Spleen (tissue), 11 donors: Measurements from ENCODE around the gene SMG7. TPM values are rescaled to one million over a fixed set of nuclear protein-coding genes. Genes with fewer than 3 reads are reported as not detected.
A peak's percentile ranks its signal among the peaks of the same experiment; 100 is the strongest.

Experiments used
- DNase-seq: peaks from one replicate; pipeline ENCODE4 v3.0.0-alpha.2; 2020
- H3K27ac ChIP-seq, 8 donors: fragments of 200-600 bp; sonication (generic) in 7 of 8; 1 replicate in 4 of 8; 2 replicates in 4 of 8; pipeline versions ENCODE4 v1.5.0 to v1.8.0; 2016 to 2021; ENCODE audit warnings: inconsistent platforms in 4 of 8, mild to moderate bottlenecking in 4 of 8, moderate library complexity in 1 of 8
- H3K27me3 ChIP-seq, 7 donors: fragments of 200-600 bp; sonication (generic) in 6 of 7; replicated peaks in 1 of 7; 1 replicate in 4 of 7; 2 replicates in 3 of 7; pipeline versions ENCODE4 v1.5.0 to v1.8.0; 2016 to 2021; ENCODE audit warnings: inconsistent platforms in 3 of 7, mild to moderate bottlenecking in 1 of 7
- H3K36me3 ChIP-seq, 6 donors: fragments of 200-600 bp; sonication (generic) in 5 of 6; 1 replicate in 4 of 6; 2 replicates in 2 of 6; pipeline versions ENCODE4 v1.5.0 to v1.8.0; 2016 to 2021; ENCODE audit warnings: inconsistent platforms in 2 of 6
- H3K4me1 ChIP-seq, 6 donors: fragments of 200-600 bp; sonication (generic) in 5 of 6; 1 replicate in 3 of 6; 2 replicates in 3 of 6; pipeline versions ENCODE4 v1.5.0 to v1.8.0; 2016 to 2021; ENCODE audit warnings: inconsistent platforms in 3 of 6
- H3K4me3 ChIP-seq, 8 donors: fragments of 200-600 bp; sonication (generic) in 7 of 8; 1 replicate in 4 of 8; 2 replicates in 4 of 8; pipeline versions ENCODE4 v1.5.0 to v1.8.0; 2016 to 2021; ENCODE audit warnings: inconsistent platforms in 4 of 8, mild to moderate bottlenecking in 4 of 8, moderate library complexity in 2 of 8
- H3K9me3 ChIP-seq, 8 donors: fragments of 200-600 bp; sonication (generic) in 7 of 8; 1 replicate in 4 of 8; 2 replicates in 4 of 8; pipeline versions ENCODE4 v1.5.0 to v1.8.0; 2016 to 2021; ENCODE audit warnings: inconsistent platforms in 4 of 8
- CTCF ChIP-seq, 11 experiments: fragments of 200-600 bp in 7 of 11; fragments of 450-650 bp in 4 of 11; sonication (generic) in 4 of 11; IDR thresholded peaks in 8 of 11; conservative IDR thresholded peaks in 3 of 11; 1 replicate in 7 of 11; 2 replicates in 4 of 11; pipeline versions ENCODE4 v1.4.0 to v1.8.0; 2016 to 2021; ENCODE audit warnings: antibody characterized with exemption in 11 of 11, inconsistent platforms in 4 of 11, mild to moderate bottlenecking in 1 of 11
- POLR2A ChIP-seq, 3 donors: fragments of 450-650 bp; IDR thresholded peaks; one replicate each; pipeline ENCODE4 v1.5.1; 2017; ENCODE audit warnings: antibody characterized with exemption in 3 of 3, mild to moderate bottlenecking in 1 of 3
- POLR2AphosphoS5 ChIP-seq, 3 donors: sonication (generic); formaldehyde crosslinking; IDR thresholded peaks; one replicate each; pipeline ENCODE4 v1.5.1; 2017; ENCODE audit warnings: antibody characterized with exemption in 3 of 3
- WGBS, 5 donors: extraction: QIAGEN DNeasy Blood & Tissue Kit in 3 of 5; methylation state at CpG; one replicate each; pipeline versions ENCODE4 v1.1.5 to v1.1.7; 2013 to 2018; 5-methylcytosine and 5-hydroxymethylcytosine counted together
- intact Hi-C: fragments of 100-400 bp; cut with DNase I; formaldehyde crosslinking; loops from one replicate; pipeline ENCODE4 v1.15.0; 2023; ENCODE audit warnings: low total_unique reads
- polyA plus RNA-seq, 3 donors: library from polyadenylated mRNA; stranded (reverse); fragments of 200-250 nt; gene quantifications; one replicate each; pipeline ENCODE4 v1.2.1, GENCODE V29; 2013
- total RNA-seq, 7 donors: library from RNA; depleted of rRNA in 3 of 7; stranded (reverse); fragments of >200 nt in 3 of 7; fragmentation: NEBNext Ultra II Directional in 4 of 7; extraction: Animal tissue kit (Norgen Biotek cat#: 25700) in 4 of 7; gene quantifications; one replicate each; pipeline versions ENCODE4 v1.1.0 to v1.2.1, GENCODE V29; 2016 to 2021
- donor health status: healthy with polysubstance abuse.
- donor health status: DM: no; HTN: no; CAD: no; lungs with moderate emphysema.
- donor health status: DM: no; HTN: no; CAD: no.
- donor health status: Bipolar disorder and iron deficiency.
- donor health status: healthy.
- donor health status: DM: no; HTN: no; CAD: no.
- donor health status: DM: yes; HTN: yes; CAD: no.

Gene SMG7
- total and polyA plus RNA-seq, 10 donors: 14.1 to 116 (median 53.5) TPM

GRCh38 chr1:183589874-183590243, 117.6 kb downstream of the SMG7 start:
- no peak for TF ChIP-seq POLR2A (IDR thresholded peaks at IDR 0.05)
- TF ChIP-seq CTCF (IDR thresholded peaks at IDR 0.05 in 8 of 11, conservative IDR thresholded peaks at IDR 0.05 in 3 of 11): no peak
- TF ChIP-seq POLR2AphosphoS5 (IDR thresholded peaks at IDR 0.05): no peak
- peak overlapping the region; percentile 72 to 98 (median 90) for H3K27ac ChIP-seq
- peak overlapping the region; percentile 8 to 67 (median 30) for H3K4me3 ChIP-seq
- H3K27me3 ChIP-seq: no peaks in the 10 kb centered on the region
- WGBS, 5 donors: 45 to 74% (median 63%) methylated on average over 4 of the region's 4 CpGs
- no peaks in the 10 kb centered on the region for H3K9me3 ChIP-seq
- peaks cover 2 to 83% (median 48%) of the 10 kb centered on the region in 6 donors for H3K4me1 ChIP-seq
- DNase-seq: no peak
- intact Hi-C loops: no loop called here
- peaks cover 0 to 22% (median 0%) of the 10 kb centered on the region in 6 donors for H3K36me3 ChIP-seq

GRCh38 chr1:183590244-183591191, 118.2 kb downstream of the SMG7 start, which contains the start of gene NCF2:
NCF2 (minus strand) TSS chr1:183590459; CDS start chr1:183590329, 130 bp downstream.
- Histone ChIP-seq H3K27ac (peak within 1 kb of the TSS; percentile 72 to 98 (median 90)), H3K4me1 (peaks cover 2 to 77% (median 47%) of the 10 kb centered on the region in 6 donors), H3K36me3 (peaks cover 0 to 16% (median 0%) of the 10 kb centered on the region in 6 donors), H3K4me3 (peak within 1 kb of the TSS; percentile 8 to 67 (median 30)), H3K9me3 (no peaks in the 10 kb centered on the region), H3K27me3 (no peaks in the 10 kb centered on the region)
- intact Hi-C loops: no loop called here
- peak; percentile 83 for DNase-seq
- no peak for TF ChIP-seq POLR2A (IDR thresholded peaks at IDR 0.05)
- TF ChIP-seq CTCF (IDR thresholded peaks at IDR 0.05 in 8 of 11, conservative IDR thresholded peaks at IDR 0.05 in 3 of 11): peak in 4 of 11 experiments; percentile 4 to 28 (median 20)
- peak in 2 of 3 donors; percentile 42 to 86 for TF ChIP-seq POLR2AphosphoS5 (IDR thresholded peaks at IDR 0.05)
- 37 to 61% (median 41%) methylated on average over 6 of the region's 6 CpGs for WGBS, 5 donors

- H3K4me3 ChIP-seq: peak overlapping the region in 1 of 8 donors; percentile 11
- no peaks in the 10 kb centered on the region for H3K36me3 ChIP-seq
- H3K9me3 ChIP-seq: no peaks in the 10 kb centered on the region
- 70 to 83% (median 79%) methylated on average over 7 of the region's 7 CpGs for WGBS, 5 donors
- intact Hi-C loops: no loop called here
- TF ChIP-seq POLR2AphosphoS5 (IDR thresholded peaks at IDR 0.05) (no peak), CTCF (IDR thresholded peaks at IDR 0.05 in 8 of 11, conservative IDR thresholded peaks at IDR 0.05 in 3 of 11) (no peak)
- H3K4me1 ChIP-seq: peaks cover 2 to 58% (median 45%) of the 10 kb centered on the region in 6 donors
- H3K27me3 ChIP-seq: no peaks in the 10 kb centered on the region
- H3K27ac ChIP-seq: peak overlapping the region in 6 of 8 donors; percentile 58 to 98 (median 90)
- DNase-seq: no peak
Observed at GRCh38 chr1:183592733-183593132, 120.4 kb downstream of the SMG7 start.

GRCh38 chr1:183593356-183593755, 121.1 kb downstream of the SMG7 start:
- TF ChIP-seq POLR2A (IDR thresholded peaks at IDR 0.05) (no peak), CTCF (IDR thresholded peaks at IDR 0.05 in 8 of 11, conservative IDR thresholded peaks at IDR 0.05 in 3 of 11) (no peak), POLR2AphosphoS5 (IDR thresholded peaks at IDR 0.05) (peak in 1 of 3 donors; percentile 61)
- H3K4me1 ChIP-seq: peaks cover 2 to 60% (median 45%) of the 10 kb centered on the region in 6 donors
- H3K9me3 ChIP-seq: no peaks in the 10 kb centered on the region
- H3K27ac ChIP-seq: peak overlapping the region in 7 of 8 donors; percentile 33 to 98 (median 89)
- H3K27me3 ChIP-seq: no peaks in the 10 kb centered on the region
- H3K4me3 ChIP-seq: peak overlapping the region in 1 of 8 donors; percentile 11
- no peaks in the 10 kb centered on the region for H3K36me3 ChIP-seq
- no peak for DNase-seq
- 30 to 50% (median 37%) methylated on average over 3 of the region's 3 CpGs for WGBS, 5 donors
- intact Hi-C loops: no loop called here
